ENCODE measurements around the gene SERPINE3. TPM values are rescaled to one million over a fixed set of nuclear protein-coding genes. Genes with fewer than 3 reads are reported as not detected.

The SERPINE3 gene
- total RNA-seq, 4 donors from 2014 or later: not detected

DNA sequence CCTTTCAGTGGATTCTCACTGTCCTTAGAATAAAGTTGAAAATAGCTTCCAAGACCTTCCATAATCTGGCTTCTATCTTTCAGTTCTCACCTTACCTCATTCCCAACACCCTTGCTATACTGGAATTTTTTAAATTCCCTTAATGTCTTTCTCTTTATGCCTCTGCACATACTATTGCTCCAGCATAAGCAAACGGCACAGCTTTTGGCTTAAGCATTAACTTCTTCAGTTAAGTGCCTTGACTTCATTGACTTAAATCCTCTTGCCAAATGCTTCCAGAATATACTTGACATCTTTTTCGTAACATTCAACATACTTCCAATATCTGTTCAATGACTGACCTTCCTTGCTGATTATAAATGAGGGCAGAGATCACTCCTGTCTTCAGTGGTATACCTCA is 34.0 kb downstream of the SERPINE3 start:
- no peak for TF ChIP-seq CTCF (IDR thresholded peaks at IDR 0.05; ENCODE audit: low read depth)

- no peak for TF ChIP-seq CTCF (IDR thresholded peaks at IDR 0.05; ENCODE audit: low read depth)
Observed at GRCh38 chr13:51380269-51380668, 40.8 kb downstream of the SERPINE3 start.

- TF ChIP-seq CTCF (IDR thresholded peaks at IDR 0.05; ENCODE audit: low read depth): no peak
Observed at GRCh38 chr13:51385114-51385513, 45.6 kb downstream of the SERPINE3 start.

DNA sequence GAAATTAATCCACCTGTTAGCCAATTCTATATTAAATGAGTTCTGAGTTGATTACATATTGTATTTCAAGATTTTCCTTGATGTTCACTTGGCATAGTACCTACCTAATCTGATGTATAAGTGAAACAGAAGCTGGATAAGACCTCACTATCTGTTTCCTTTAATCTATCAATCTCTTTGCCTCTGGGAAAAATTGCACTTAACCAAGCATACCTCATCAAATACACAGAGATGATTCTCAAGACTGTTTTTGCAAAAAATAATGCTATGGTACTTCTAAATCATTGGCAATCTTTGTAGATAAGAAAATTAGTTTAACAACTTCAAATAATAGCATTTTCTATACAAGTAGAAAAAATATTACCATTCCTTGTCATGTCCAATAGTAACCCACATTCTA is 55.2 kb downstream of the SERPINE3 start:
- TF ChIP-seq CTCF (IDR thresholded peaks at IDR 0.05; ENCODE audit: low read depth): no peak

DNA sequence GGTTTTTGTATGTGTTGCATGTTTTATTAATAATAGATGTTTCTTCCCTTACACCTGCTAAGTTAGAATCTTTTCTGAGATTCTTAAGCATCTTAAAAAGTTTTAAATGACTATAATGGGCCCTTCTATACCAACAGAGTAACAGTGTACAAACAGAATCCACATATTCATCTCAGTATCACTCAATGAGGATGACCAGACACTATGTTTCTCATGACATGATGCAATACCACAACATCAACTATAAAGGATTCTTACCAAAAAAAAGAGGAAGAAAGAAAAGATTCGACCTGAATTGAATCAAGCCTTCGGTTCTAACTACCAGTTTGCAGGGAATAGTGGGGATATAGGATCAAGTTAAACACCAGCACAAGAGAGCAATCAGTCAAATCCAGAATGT is 56.9 kb downstream of the SERPINE3 start:
- TF ChIP-seq CTCF (IDR thresholded peaks at IDR 0.05; ENCODE audit: low read depth): no peak

GRCh38 chr13:51397262-51397941 is 57.9 kb downstream of the SERPINE3 start:
- TF ChIP-seq CTCF (IDR thresholded peaks at IDR 0.05; ENCODE audit: low read depth): no peak

DNA sequence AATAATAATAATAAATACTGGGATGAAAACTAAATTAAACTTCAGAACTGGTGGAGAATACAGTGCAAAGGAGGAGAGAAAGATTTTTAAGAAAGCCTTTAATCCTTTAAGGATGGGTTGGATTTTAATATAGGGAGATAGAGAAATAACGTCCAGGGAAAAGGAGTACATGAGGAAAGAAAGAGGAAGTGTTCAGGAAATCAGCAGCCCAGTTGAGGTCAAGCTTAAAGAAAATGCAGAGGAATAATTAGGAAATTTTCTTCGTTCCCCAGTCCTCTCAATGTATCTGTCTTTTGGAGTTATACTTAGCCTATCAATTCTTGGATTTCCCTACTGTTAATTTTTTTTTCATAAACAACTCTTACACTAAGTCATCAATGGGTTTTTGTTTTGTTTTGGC is 65.7 kb downstream of the SERPINE3 start:
- TF ChIP-seq CTCF (IDR thresholded peaks at IDR 0.05; ENCODE audit: low read depth): no peak

All from subcutaneous adipose tissue (tissue), 4 donors.